NCI-H2196 treated with DMSO at 0.1 percent for 48 hours (cell line): ENCODE results near the gene ATAT1.
A peak's percentile ranks its signal among the peaks of the same experiment; 100 is the strongest.

ENCODE experiments used
- DNase-seq: peaks from one replicate; lab custom pipeline; 2025; ENCODE audit not compliant: unreplicated experiment; lab: John Stamatoyannopoulos, UW

Gene ATAT1

GRCh38 chr6:30613251-30614043 lies 13.2 kb upstream of the ATAT1 start:
- no peak for DNase-seq

- DNase-seq, result no peak
These were observed 12.4 kb upstream of the ATAT1 start for GRCh38 chr6:30614044-30614842.

DNA sequence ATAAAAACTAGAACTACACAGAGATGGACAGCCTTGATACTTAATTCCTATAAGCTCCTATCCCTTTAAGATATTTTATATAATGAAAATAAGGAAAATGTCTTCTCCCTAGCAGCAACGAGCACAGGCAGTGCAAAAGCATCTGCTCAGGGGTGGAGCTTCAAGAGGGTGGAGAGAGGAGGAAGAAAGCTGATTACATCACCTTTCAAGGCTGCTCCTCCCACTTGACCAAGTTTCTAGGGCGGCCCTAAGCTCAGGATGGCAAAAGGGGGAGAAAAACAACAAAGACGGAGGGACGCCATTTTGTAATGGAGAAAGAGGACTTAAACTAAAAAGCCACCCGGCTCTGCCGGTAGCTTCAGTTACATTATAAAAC lies 11.8 kb upstream of the ATAT1 start:
- DNase-seq, result peak; percentile 93

GRCh38 chr6:30615219-30615957 lies 11.3 kb upstream of the ATAT1 start:
- DNase-seq, result no peak

DNA sequence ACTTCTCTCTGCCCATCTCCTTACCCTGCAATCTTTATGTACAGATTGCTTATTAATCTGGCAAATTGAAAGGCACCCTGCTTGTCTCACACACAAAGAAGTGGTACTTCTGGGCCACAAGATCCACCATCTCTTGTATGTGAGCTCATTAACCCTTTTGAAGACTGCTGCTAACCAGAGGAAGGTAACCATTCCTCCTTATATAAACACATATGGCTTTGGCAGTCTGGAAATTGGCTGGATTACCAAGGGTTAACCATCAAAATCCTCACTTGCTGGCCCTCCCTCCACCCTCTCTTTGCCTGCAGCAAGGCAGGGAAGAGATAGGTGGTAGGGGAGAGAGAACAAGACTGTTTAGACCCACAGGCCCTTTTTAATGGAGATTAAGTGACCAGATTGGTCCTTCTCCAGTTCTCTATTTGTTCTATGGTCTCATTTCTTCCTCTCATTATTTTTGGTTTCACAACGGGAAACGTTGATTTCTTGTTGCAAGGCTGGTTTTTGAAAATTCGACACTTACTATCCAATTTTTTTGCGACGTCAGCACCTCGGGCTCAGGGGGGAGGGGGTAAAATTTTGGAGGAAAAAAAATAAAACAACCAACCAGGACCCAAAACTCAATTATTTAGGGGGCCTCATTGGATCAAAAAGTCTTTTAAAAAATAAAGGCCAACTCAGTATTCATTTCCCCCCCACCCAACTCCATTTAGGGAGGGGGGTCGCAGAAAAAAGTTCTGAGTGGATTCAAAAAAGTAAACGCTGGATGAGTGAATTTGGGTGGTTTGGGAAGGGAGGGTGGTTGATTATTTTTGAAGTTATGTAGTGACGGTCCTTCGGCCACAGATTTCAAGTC lies 10.5 kb upstream of the ATAT1 start:
- peak; percentile 38 for DNase-seq

DNA sequence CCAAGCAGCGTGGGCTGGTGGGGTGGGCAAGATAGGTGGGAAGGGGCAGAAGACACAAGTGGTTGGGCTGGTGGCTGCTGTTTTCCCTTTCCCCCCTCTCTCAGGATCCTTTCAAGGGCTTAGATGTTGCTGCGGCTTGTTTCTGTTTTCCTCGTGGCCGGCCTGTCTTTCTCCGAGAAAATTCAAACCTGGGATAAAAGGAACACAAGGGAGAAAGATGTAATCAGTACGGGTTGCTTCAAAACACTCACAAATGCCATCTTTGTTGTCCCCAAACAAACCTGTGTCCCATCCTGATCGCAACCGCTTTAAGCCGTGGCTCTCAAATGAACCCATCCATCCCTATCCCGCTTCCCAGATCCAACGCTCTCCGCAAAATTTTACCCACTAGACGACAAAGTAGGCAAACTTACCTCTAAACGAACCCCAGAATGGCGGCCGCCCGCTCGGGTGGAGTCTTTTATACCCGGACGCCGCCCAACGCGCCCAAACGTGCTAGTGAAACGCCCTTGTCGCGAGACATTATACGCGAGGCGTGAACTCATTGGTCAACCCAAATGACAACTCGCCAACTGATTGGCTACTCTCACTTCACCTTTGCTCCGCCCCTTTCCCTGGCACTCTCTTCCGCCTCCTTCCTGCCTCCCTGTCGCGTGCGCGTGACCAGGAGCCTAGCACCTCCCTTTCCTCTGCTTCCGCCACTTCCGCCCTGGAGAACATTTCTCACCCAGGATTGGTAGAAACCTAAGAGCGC lies 9.7 kb upstream of the ATAT1 start, which contains the start of gene PPP1R10:
PPP1R10 (minus strand) TSS at position 433 of the 754 bp plus-strand sequence. CDS start 7,299 bp downstream, outside the sequence.
- peak; percentile 98 for DNase-seq

- peak; percentile 93 for DNase-seq
These were observed 9.0 kb upstream of the ATAT1 start, which contains the start of gene MRPS18B for GRCh38 chr6:30617565-30618269. TSS of gene MRPS18B (plus strand) at chr6:30617840. CDS start at chr6:30617866, 26 bp downstream.

GRCh38 chr6:30618270-30618797 lies 8.3 kb upstream of the ATAT1 start:
- no peak for DNase-seq

GRCh38 chr6:30619561-30619960 lies 7.1 kb upstream of the ATAT1 start:
- DNase-seq, result no peak

- no peak for DNase-seq
These were observed 1.2 kb upstream of the ATAT1 start for GRCh38 chr6:30625511-30625910.

DNA sequence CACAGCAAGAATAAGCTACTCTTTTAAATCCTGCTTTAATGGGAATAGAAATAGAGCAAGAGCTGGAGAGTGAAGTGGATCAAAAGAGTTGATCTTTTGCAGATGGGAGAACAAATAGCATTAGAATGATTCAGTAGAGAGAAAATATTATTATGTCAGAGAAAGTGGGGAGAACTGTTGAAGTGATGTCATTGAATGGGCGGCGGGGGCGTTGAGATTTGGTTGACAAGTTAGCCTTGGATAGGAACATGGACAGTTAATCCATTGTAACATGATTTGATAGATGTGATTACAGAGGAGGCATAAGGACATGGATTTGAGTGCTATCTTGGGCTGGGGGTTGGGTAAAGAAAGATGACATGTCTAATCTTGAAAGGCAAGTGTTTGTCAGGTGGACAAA lies 9.2 kb downstream of the ATAT1 start:
- DNase-seq, result no peak

- no peak for DNase-seq
These were observed 13.8 kb downstream of the ATAT1 start for GRCh38 chr6:30640481-30640880.

DNA sequence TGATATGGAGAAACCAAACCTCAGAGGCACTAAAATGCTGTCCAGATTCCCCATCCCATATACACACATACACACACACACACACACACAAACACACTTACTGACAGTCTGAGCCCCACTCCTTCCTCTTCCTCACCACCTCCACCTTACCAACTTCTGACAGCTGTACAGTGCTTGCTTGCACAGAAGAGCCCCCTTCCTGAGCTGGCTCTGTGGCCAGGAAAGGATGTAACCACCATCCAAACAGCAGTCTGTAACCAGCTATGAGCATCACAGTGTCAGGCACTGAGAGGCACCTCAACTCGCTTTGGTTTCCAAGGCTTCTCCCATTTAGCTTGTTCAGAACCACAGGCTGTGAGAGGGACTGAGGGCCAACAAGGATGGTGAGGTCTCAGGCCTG lies 14.4 kb downstream of the ATAT1 start:
- no peak for DNase-seq

DNA sequence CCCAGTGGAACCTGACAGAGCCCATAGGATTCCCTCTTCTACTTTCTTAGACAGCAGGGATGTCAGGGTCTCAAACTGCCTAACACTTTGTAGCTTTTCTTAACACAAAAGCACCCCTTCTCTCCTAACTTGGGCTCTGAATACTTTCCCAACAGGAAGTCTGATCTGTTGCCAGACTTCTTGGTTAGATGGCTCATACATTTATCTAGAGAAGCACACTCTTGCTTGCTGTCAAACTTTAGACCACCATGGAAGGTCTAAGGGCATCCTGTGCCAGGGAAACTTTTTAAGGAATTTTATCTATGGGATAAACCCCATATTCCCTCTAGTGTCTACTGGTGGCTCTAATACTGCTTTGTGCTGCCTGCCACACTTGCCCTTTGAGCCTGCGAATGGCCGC lies 17.0 kb downstream of the ATAT1 start:
- no peak for DNase-seq

GRCh38 chr6:30644769-30645168 lies 18.1 kb downstream of the ATAT1 start:
- no peak for DNase-seq

DNA sequence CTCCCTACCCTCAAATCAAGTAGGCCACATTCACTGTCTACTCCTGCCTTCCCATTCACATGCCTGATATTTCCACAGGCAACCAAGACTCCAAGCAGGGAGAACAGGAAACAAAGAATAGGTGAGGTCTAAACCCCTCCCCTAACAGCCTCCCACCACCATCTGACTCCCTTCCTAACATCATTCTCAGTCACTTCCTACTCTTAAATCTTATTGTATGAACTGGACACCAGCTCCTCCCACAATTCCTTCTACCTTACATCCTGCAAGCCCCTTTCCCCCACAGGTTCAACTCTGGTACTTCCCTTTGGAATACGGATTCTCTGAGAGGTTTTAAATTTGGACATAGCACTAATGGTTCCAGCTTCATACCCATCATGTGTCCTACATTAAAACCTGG lies 19.3 kb downstream of the ATAT1 start:
- no peak for DNase-seq

DNA sequence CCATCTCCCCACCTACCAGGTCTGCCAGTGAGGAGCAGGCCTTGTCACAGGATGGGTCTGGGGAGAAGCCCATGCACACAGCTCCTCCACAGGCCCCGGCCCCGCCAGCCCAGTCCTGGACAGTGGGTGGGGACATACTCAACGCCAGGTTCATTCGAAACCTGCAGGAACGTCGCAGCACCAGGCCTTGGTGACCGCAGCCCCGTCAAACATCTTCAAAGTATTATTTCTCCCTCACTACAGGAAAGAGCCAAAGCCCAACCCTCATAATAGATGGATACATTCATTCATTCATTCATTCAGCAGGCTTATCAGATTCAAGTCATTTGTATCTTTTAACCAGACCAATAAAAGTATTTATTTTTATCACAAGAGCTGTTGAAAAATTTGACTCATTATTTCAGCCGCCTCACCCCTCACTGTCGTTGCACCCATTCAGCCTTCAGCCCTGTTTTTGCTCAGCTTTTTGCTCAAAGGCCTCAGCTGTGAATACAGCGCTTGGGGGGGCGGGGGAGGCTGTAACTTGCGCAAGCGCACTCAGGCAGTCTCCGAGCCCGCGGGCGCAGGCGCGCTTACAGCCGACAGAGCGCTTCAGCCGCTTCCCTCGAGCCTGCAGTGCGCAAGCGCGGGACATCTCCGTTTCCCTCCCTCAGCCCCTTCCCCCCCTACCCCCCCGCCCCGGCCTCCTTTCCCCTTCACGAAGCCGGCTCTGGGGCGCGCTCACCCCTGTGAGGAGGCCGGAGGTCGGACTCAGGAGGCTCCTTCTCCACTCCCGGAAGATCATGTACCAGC lies 20.0 kb downstream of the ATAT1 start, which contains the start of gene C6orf136:
C6orf136 (plus strand) TSS at position 684 of the 792 bp plus-strand sequence; CDS start at position 783, 99 bp downstream.
- DNase-seq, result peak; percentile 93
